HCT116 (cell line): Measurements from ENCODE around the gene TMEM214. TPM values are rescaled to one million over a fixed set of nuclear protein-coding genes. Genes with fewer than 3 reads are reported as not detected.

Experiments
- ATAC-seq: fragments of 200-7000 bp; cut with Tn5 transposase; 2 replicates; pipeline ENCODE4 v1.9.1; 2020; ENCODE audit warnings: mild to moderate bottlenecking, moderate library complexity
- BruUV-seq: library from RNA; stranded (reverse); fragments of 400-500 nt; replicated peaks from 2 replicates; lab custom pipeline; 2021; lab: Mats Ljungman, UMichigan
- CTCF ChIA-PET: fragments of 300-600 bp; sonication (Branson Sonifier 250); formaldehyde crosslinking; loops from one replicate; lab custom pipeline; 2021; ENCODE audit warnings: antibody characterized with exemption; lab: Charles Lee
- POLR2A ChIA-PET: fragments of 300-600, 350-600 bp; sonication (Branson Sonifier 250); formaldehyde crosslinking; loops from one replicate; lab custom pipeline; 2021; ENCODE audit warnings: antibody characterized with exemption; lab: Charles Lee
- RAD21 ChIA-PET, 2 experiments: fragments of 300-600 bp; sonication (Branson Sonifier 250); formaldehyde crosslinking; loops; one replicate each; lab custom pipeline; 2023; ENCODE audit warnings: low total read pairs in 2 of 2; ENCODE audit not compliant: uncharacterized antibody in 2 of 2, unreplicated experiment in 2 of 2, low non-redundant PET in 1 of 2; lab: Charles Lee
- DNase-seq: peaks from one replicate; pipeline ENCODE4 v3.0.0-alpha.2; 2010; ENCODE audit warnings: low read depth, low spot score
- H2AFZ ChIP-seq: fragments of 200-600 bp; shearing (Covaris generic), sonication (generic); 2 replicates; pipeline ENCODE4 v1.6.1; 2017; ENCODE audit warnings: low read depth, mixed run types, mixed read lengths, antibody characterized with exemption, low read length; ENCODE audit not compliant: poor library complexity, severe bottlenecking
- H3K27ac ChIP-seq: 2 replicates; pipeline ENCODE4 v1.5.1; 2012; ENCODE audit warnings: low read depth, low read length
- H3K27me3 ChIP-seq: fragments of 200-600 bp; sonication (generic); 2 replicates; pipeline ENCODE4 v1.6.1; 2016; ENCODE audit warnings: mixed run types, low read length, mixed read lengths; ENCODE audit not compliant: insufficient read depth
- H3K36me3 ChIP-seq, 2 experiments: fragments of 200-500 bp in 1 of 2; fragments of 200-600 bp in 1 of 2; sonication (Bioruptor generic) in 1 of 2; sonication (generic) in 1 of 2; 2 replicates each; pipeline versions ENCODE4 v1.5.1 to v1.6.1; 2014 to 2016; ENCODE audit warnings: low read length in 2 of 2, inconsistent platforms in 1 of 2, mixed read lengths in 1 of 2, mixed run types in 1 of 2; ENCODE audit not compliant: insufficient read depth in 2 of 2, control insufficient read depth in 1 of 2
- H3K4me1 ChIP-seq, 2 experiments: fragments of 200-600 bp in 1 of 2; sonication (generic) in 1 of 2; 2 replicates each; pipeline versions ENCODE4 v1.5.1 to v1.6.1; 2012 to 2017; ENCODE audit warnings: low read length in 2 of 2, inconsistent platforms in 1 of 2, mild to moderate bottlenecking in 1 of 2, mixed read lengths in 1 of 2, mixed run types in 1 of 2, moderate library complexity in 1 of 2; ENCODE audit not compliant: insufficient read depth in 2 of 2, control insufficient read depth in 1 of 2
- H3K4me2 ChIP-seq: fragments of 200-600 bp; sonication (generic); 2 replicates; pipeline ENCODE4 v1.6.1; 2017; ENCODE audit warnings: mixed run types, low read length, mixed read lengths
- H3K4me3 ChIP-seq, 2 experiments: fragments of 200-600 bp in 1 of 2; sonication (generic) in 1 of 2; replicated peaks in 1 of 2; 2 replicates each; pipeline ENCODE4 v1.5.1; 2011 to 2016; ENCODE audit warnings: low read length in 2 of 2, control low read depth in 1 of 2, low read depth in 1 of 2, mild to moderate bottlenecking in 1 of 2, mixed read lengths in 1 of 2, mixed run types in 1 of 2
- H3K79me2 ChIP-seq: fragments of 200-600 bp; sonication (generic); 2 replicates; pipeline ENCODE4 v1.6.1; 2017; ENCODE audit warnings: mild to moderate bottlenecking, mixed run types, low read length, moderate library complexity, mixed read lengths; ENCODE audit not compliant: insufficient read depth
- H3K9ac ChIP-seq: fragments of 200-600 bp; sonication (generic); 2 replicates; pipeline ENCODE4 v1.6.1; 2016; ENCODE audit warnings: low read length, mixed read lengths
- H3K9me2 ChIP-seq: fragments of 200-600 bp; sonication (generic), shearing (Covaris generic); 2 replicates; pipeline ENCODE4 v1.6.1; 2017; ENCODE audit warnings: mixed run types, mild to moderate bottlenecking, moderate library complexity; ENCODE audit not compliant: insufficient read depth
- H3K9me3 ChIP-seq, 2 experiments: fragments of 200-500 bp in 1 of 2; fragments of 200-600 bp in 1 of 2; sonication (Bioruptor generic) in 1 of 2; sonication (generic) in 1 of 2; 2 replicates each; pipeline ENCODE4 v1.6.1; 2014 to 2017; ENCODE audit warnings: low read length in 2 of 2, mixed read lengths in 2 of 2, inconsistent platforms in 1 of 2, low read depth in 1 of 2, mild to moderate bottlenecking in 1 of 2, mixed run types in 1 of 2, moderate library complexity in 1 of 2; ENCODE audit not compliant: control insufficient read depth in 1 of 2, insufficient read depth in 1 of 2
- H4K20me1 ChIP-seq: fragments of 200-600 bp; sonication (generic), shearing (Covaris generic); 2 replicates; pipeline ENCODE4 v1.6.1; 2017; ENCODE audit warnings: mixed run types, mild to moderate bottlenecking, moderate library complexity; ENCODE audit not compliant: insufficient read depth
- CBX3 ChIP-seq: IDR thresholded peaks from 2 replicates; pipeline ENCODE4 v1.6.1; 2012; ENCODE audit warnings: low read depth
- CEBPB ChIP-seq: IDR thresholded peaks from 2 replicates; pipeline ENCODE4 v1.6.1; 2012; ENCODE audit warnings: low read depth
- CTCF ChIP-seq, 3 experiments: fragments of 200-600 bp in 1 of 3; sonication (generic) in 1 of 3; IDR thresholded peaks in 2 of 3; conservative IDR thresholded peaks in 1 of 3; 2 replicates each; pipeline ENCODE4 v1.5.1; 2012 to 2017; ENCODE audit warnings: low read depth in 2 of 3, low read length in 2 of 3, antibody characterized with exemption in 1 of 3, borderline replicate concordance in 1 of 3, control low read depth in 1 of 3, mild to moderate bottlenecking in 1 of 3, mixed read lengths in 1 of 3, mixed run types in 1 of 3, moderate library complexity in 1 of 3; ENCODE audit not compliant: insufficient read depth in 1 of 3
- EGR1 ChIP-seq: IDR thresholded peaks from 2 replicates; pipeline ENCODE4 v1.6.1; 2012; ENCODE audit warnings: low read depth
- ELF1 ChIP-seq: IDR thresholded peaks from 2 replicates; pipeline ENCODE4 v1.6.1; 2012; ENCODE audit warnings: low read depth, borderline replicate concordance
- POLR2AphosphoS5 ChIP-seq: IDR thresholded peaks from 2 replicates; pipeline ENCODE4 v1.6.1; 2011; ENCODE audit warnings: mild to moderate bottlenecking, low read depth, low read length, moderate library complexity
- SRF ChIP-seq: IDR thresholded peaks from 2 replicates; pipeline ENCODE4 v1.6.1; 2012; ENCODE audit warnings: low read depth
- TCF7L2 ChIP-seq: IDR thresholded peaks from 2 replicates; pipeline ENCODE4 v1.7.0; 2011; ENCODE audit warnings: borderline replicate concordance, inconsistent platforms; ENCODE audit not compliant: insufficient read depth, insufficient read length; ENCODE audit errors: extremely low read depth
- ZFX ChIP-seq: fragments of 450-650 bp; IDR thresholded peaks from 2 replicates; pipeline ENCODE4 v1.6.1; 2017
- ZNF274 ChIP-seq: fragments of 200-500 bp; sonication (Bioruptor generic); IDR thresholded peaks from 2 replicates; pipeline ENCODE4 v1.6.1; 2014; ENCODE audit warnings: mild to moderate bottlenecking, low read depth, low read length, inconsistent platforms
- intact Hi-C: fragments of 100-400 bp; cut with micrococcal nuclease; formaldehyde crosslinking; loops from 2 replicates; pipeline ENCODE4 v1.10.0; 2022
- total RNA-seq: library from RNA; stranded (reverse); gene quantifications from one replicate; pipeline ENCODE4 v1.2.1, GENCODE V29; 2021; ENCODE audit not compliant: unreplicated experiment
- TF ChIP-seq, protein P1 (sequence below): IDR thresholded peaks from 2 replicates; pipeline ENCODE4 v1.6.1; 2012; ENCODE audit warnings: low read depth

TMEM214 gene
- total RNA-seq, 1 experiment from 2014 or later, result 69.8 TPM

- TF ChIP-seq SRF, result no peak
Measured at GRCh38 chr2:27087823-27088410, 55.2 kb downstream of the TMEM214 start (continued).

GRCh38 chr2:27088634-27089033, 55.9 kb downstream of the TMEM214 start:
- Histone ChIP-seq H3K9ac (no peak overlapping the region), H3K4me1 (peaks cover 5 to 26% of the 10 kb centered on the region in 2 experiments), H3K9me2 (no peaks in the 10 kb centered on the region), H3K9me3 (no peaks in the 10 kb centered on the region), H3K4me3 (no peak overlapping the region), H3K4me2 (no peak overlapping the region), H3K79me2 (no peaks in the 10 kb centered on the region), H3K27me3 (no peaks in the 10 kb centered on the region), H2AFZ (no peak overlapping the region), H4K20me1 (no peaks in the 10 kb centered on the region), H3K36me3 (no peaks in the 10 kb centered on the region), H3K27ac (no peak overlapping the region)
- ATAC-seq (no peak), DNase-seq (no peak)
- RAD21 ChIA-PET, result no interaction called here
- no peak for TF ChIP-seq ELF1
- TF ChIP-seq EGR1, result no peak
- no peak for TF ChIP-seq ZFX
- no peak for TF ChIP-seq ZNF274
- BruUV-seq, result no TSS peak
- intact Hi-C loops, result no loop called here
- CTCF ChIA-PET, result interaction anchor here (0.8 to 2.6 kb wide), 3 partner anchors 103 to 214 kb away, joined by 5 to 10 read pairs (median 7); no protein-coding TSS in a partner anchor
- POLR2A ChIA-PET, result no interaction called here

GRCh38 chr2:27089111-27089954, 56.6 kb downstream of the TMEM214 start:
- Histone ChIP-seq H3K27me3 (no peaks in the 10 kb centered on the region), H3K4me1 (peaks cover 5 to 26% of the 10 kb centered on the region in 2 experiments), H3K4me3 (no peak overlapping the region), H3K79me2 (no peaks in the 10 kb centered on the region), H2AFZ (no peak overlapping the region), H4K20me1 (no peaks in the 10 kb centered on the region), H3K36me3 (no peaks in the 10 kb centered on the region), H3K4me2 (no peak overlapping the region), H3K9me2 (no peaks in the 10 kb centered on the region), H3K9ac (no peak overlapping the region), H3K9me3 (no peaks in the 10 kb centered on the region), H3K27ac (no peak overlapping the region)
- no peak for ATAC-seq
- ChIA-PET CTCF (interaction anchor here (1.1 to 1.9 kb wide), 2 partner anchors 128 to 213 kb away, joined by 5 to 7 read pairs; no protein-coding TSS in a partner anchor), POLR2A (no interaction called here), RAD21 (no interaction called here)
- DNase-seq, result no peak
- BruUV-seq, result no TSS peak
- intact Hi-C loops, result no loop called here
- TF ChIP-seq CEBPB (no peak), POLR2AphosphoS5 (no peak), TCF7L2 (no peak), CBX3 (no peak), CTCF (IDR thresholded peaks at IDR 0.05 in 2 of 3, conservative IDR thresholded peaks at IDR 0.05 in 1 of 3; ENCODE audit: borderline replicate concordance in 1 of 3, insufficient read depth in 1 of 3, low read depth in 2 of 3, low read length in 2 of 3) (no peak), SRF (no peak)
- TF ChIP-seq, protein P1, sequence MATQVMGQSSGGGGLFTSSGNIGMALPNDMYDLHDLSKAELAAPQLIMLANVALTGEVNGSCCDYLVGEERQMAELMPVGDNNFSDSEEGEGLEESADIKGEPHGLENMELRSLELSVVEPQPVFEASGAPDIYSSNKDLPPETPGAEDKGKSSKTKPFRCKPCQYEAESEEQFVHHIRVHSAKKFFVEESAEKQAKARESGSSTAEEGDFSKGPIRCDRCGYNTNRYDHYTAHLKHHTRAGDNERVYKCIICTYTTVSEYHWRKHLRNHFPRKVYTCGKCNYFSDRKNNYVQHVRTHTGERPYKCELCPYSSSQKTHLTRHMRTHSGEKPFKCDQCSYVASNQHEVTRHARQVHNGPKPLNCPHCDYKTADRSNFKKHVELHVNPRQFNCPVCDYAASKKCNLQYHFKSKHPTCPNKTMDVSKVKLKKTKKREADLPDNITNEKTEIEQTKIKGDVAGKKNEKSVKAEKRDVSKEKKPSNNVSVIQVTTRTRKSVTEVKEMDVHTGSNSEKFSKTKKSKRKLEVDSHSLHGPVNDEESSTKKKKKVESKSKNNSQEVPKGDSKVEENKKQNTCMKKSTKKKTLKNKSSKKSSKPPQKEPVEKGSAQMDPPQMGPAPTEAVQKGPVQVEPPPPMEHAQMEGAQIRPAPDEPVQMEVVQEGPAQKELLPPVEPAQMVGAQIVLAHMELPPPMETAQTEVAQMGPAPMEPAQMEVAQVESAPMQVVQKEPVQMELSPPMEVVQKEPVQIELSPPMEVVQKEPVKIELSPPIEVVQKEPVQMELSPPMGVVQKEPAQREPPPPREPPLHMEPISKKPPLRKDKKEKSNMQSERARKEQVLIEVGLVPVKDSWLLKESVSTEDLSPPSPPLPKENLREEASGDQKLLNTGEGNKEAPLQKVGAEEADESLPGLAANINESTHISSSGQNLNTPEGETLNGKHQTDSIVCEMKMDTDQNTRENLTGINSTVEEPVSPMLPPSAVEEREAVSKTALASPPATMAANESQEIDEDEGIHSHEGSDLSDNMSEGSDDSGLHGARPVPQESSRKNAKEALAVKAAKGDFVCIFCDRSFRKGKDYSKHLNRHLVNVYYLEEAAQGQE, result no peak
